GM18511 (cell line): ENCODE data around the gene HEPHL1.

Source experiments
- ATAC-seq: cut with Tn5 transposase; IDR thresholded peaks from one replicate; pipeline ENCODE4 v1.9.1; 2021; ENCODE audit warnings: mild to moderate bottlenecking, moderate library complexity; ENCODE audit not compliant: unreplicated experiment

Gene HEPHL1

DNA sequence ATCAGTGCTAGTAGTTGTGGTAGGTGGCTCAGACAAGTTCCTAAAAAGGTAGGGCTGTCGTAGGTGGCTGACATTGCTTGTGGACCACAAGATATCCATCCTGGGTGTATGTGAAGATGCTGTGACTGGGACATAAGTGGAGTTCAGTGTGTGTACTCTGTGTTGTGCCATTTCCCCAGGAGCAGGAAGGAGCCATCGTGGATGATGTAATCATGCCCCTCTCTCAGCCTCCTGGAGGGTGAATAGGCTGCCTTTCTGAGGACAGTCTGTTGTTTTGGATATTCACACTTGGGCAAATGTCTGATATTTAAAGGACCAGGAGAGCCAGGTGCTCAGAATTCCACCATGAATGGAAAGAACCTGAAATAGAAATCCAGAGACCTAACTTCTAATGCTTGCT lies 2.7 kb downstream of the HEPHL1 start:
- no peak for ATAC-seq

- ATAC-seq = no peak
Measured at GRCh38 chr11:94024547-94024946, 3.4 kb downstream of the HEPHL1 start.

GRCh38 chr11:94025690-94026394 lies 4.7 kb downstream of the HEPHL1 start:
- no peak for ATAC-seq

GRCh38 chr11:94027210-94027609 lies 6.1 kb downstream of the HEPHL1 start:
- ATAC-seq = no peak

DNA sequence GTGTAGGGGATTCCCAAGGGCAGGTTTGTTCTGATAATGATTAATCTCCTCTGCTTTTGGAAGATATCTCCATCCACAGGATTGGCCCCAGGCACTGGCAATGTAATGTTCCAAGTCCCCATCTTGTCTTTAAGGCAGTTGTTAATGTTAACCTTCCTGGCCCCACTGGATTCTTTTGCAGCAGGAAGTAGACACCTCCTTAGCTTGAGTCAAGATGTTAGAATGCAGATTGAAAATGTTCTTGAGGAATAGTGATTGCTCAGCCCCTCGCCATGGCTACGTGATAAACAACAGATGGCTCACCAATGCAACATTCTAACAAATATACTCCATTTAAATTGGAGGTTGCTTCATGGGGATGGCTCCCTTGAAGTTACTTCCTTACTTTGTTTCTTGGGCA lies 7.3 kb downstream of the HEPHL1 start:
- ATAC-seq = no peak

DNA sequence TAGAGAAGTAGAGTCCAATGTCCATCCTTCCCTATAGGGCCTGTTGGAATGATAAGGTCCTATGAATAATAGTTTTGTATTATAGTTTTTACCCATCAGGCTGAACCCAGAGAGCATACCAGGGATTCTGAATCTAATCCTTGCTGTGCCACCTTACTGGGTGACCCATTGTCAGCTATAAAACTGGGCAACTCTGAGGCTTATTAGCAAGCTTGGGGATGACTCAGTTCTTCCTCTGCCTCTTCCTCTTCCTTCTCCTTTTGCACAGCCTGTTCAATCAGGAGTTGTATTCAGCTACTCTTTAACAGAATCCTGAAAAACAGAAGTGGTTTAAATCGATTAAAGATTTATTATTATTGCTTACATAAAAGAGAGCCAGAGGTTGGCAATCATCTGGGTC lies 8.9 kb downstream of the HEPHL1 start:
- ATAC-seq = no peak

GRCh38 chr11:94031625-94032024 lies 10.5 kb downstream of the HEPHL1 start:
- ATAC-seq = no peak

DNA sequence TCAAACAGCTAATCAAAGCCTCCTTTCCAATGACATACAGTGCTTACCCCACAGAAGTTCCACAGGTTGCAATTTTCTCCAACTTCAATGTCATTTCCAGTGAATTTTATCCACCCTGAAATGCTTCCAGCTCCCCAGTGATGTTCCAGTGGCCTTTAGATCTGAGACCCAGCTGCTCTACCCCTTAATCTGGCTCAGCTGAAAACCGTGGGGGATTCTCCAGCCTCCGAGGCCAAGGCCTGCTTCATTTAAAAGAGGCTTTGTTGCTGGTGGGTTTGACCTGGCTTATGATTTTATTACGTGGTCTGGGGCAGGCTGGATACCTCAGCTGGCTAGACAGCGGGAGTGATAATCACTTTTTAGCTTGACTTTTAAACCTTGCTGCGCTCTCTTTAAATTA lies 10.9 kb downstream of the HEPHL1 start:
- ATAC-seq = no peak

DNA sequence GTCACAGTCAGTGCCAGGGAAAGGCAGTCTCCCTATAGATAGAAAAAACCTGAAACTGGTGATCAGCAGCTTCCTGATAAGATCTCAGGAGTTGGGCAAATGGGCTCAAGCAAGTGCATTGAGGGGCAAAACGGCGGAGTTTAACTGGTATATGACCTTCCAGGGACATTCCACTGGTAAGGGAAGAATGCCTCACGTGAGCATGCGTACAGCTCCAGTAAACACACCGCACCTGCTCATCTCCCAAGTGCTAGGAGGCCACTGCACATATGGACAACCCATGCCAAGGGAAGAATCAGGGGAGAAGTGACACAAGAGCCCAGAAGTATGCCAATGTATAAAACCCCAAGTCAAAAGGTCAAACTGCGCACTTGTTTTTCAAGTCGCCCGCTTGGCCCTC lies 11.6 kb downstream of the HEPHL1 start:
- ATAC-seq = no peak

GRCh38 chr11:94034207-94034606 lies 13.1 kb downstream of the HEPHL1 start:
- no peak for ATAC-seq

GRCh38 chr11:94036096-94036495 lies 14.9 kb downstream of the HEPHL1 start:
- ATAC-seq = no peak

- no peak for ATAC-seq
Measured at GRCh38 chr11:94043241-94043640, 22.1 kb downstream of the HEPHL1 start.

GRCh38 chr11:94046796-94047195 lies 25.6 kb downstream of the HEPHL1 start:
- ATAC-seq = no peak

GRCh38 chr11:94048032-94048709 lies 27.0 kb downstream of the HEPHL1 start:
- no peak for ATAC-seq

- ATAC-seq = no peak
Measured at GRCh38 chr11:94049351-94049750, 28.2 kb downstream of the HEPHL1 start.

DNA sequence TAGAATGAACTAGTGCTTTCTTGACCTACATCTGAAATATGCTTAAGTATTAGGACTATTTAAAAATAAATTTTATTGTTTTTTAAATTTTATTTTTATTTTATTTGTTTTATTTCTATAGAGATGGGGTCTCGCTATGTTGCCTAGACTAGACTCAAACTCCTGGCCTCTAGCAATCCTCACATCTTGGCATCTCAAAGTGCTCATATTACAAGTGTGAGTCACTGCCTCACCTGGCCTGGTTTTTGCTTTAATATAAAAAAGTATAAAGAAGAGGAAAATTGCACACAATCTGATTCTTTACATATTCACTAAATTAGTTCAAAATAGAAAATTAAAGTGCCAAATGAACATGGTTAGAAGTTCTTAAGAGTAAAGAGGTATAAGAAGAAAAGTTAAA lies 37.5 kb downstream of the HEPHL1 start:
- ATAC-seq = no peak

GRCh38 chr11:94059065-94059464 lies 37.9 kb downstream of the HEPHL1 start:
- ATAC-seq = no peak

- no peak for ATAC-seq
Measured at GRCh38 chr11:94060401-94060800, 39.2 kb downstream of the HEPHL1 start.

DNA sequence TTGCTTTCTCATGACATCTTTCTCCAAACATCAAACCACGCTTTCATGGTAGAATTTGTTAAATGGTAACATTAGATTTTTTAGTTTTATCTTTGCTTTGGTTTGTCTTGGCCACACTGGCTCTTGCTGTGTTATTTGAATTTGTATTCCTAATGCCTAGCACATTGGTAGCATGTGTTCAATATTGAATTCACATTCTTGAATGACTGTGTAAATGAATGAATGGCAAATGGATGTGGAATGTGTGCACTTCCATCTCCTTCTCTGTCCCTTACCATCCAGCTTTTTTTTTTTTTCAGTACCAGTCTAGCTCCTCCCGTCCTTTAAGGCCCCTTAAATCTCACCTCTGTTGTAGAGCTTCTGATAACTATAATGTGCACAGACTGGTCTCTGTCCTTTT lies 41.2 kb downstream of the HEPHL1 start:
- ATAC-seq = no peak

- no peak for ATAC-seq
Measured at GRCh38 chr11:94066901-94067429, 45.8 kb downstream of the HEPHL1 start.

DNA sequence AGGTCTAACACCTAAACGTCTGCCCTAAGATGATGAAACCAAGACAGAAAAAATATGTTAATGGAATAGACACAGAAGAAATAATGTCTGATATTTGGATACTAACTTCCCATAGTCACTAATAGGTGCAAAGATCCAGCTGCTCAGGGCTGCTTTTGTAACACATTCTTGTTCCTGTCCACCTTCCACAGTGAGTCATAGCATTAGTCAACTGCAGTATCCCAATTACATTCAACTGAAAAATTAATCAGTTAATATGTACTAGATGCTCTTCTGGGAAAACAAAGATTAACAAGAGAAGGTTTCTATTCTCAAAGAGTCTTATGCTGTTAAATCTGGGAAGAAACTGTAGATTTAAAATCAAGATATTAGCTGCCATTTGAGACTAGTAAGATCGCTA lies 47.6 kb downstream of the HEPHL1 start:
- no peak for ATAC-seq

DNA sequence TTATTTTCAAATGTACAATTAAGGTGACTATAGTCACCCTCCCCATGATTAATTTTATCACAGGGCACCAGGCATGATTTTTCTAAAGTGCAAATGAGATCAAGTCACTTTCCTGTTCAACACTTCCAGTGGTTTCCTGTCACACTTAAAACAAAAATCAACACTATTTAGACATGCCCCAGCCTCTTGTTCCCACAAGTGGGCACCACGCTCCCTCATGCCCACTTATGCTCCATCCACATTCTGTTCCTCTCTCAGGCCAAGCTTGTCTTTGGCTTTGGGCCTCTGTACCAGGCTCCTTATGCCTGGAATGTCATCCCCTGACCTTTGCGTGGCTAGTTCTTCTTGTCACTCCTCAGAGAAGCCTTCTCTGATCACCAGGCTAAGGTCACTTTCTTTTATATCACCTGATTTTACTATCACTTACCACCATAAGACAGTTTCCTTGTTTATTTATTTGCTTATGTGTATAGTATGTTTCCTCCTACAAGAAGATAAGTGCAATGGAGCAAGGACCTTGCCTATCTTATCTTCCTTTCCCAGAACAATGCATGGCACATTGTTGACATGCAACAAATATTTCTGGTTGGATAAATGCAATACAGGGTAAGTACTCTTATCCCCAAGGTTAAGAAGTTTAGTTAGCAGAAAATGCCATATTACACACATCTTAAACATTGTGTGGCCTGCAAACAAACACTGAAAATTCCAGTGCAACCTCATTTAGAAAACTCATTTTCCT lies 56.6 kb downstream of the HEPHL1 start:
- no peak for ATAC-seq
